H54 (cell line): ENCODE results near the gene ACKR3.

Experiments used
- DNase-seq: peaks from one replicate; pipeline ENCODE4 v3.0.0; 2011; ENCODE audit warnings: low spot score, mixed read lengths; ENCODE audit not compliant: insufficient read length
- FAIRE-seq: peaks from 3 replicates; lab custom pipeline; 2011; peaks lifted over from hg19 to GRCh38; lab: Jason Lieb, UNC
- POLR2A ChIP-seq: IDR thresholded peaks from 2 replicates; pipeline ENCODE4 v1.6.1; 2011; ENCODE audit warnings: low read depth, mild to moderate bottlenecking, low read length

The ACKR3 gene

GRCh38 chr2:236580746-236581355 lies 11.2 kb downstream of the ACKR3 start:
- TF ChIP-seq POLR2A = no peak
- DNase-seq (no peak), FAIRE-seq (no peak)

DNA sequence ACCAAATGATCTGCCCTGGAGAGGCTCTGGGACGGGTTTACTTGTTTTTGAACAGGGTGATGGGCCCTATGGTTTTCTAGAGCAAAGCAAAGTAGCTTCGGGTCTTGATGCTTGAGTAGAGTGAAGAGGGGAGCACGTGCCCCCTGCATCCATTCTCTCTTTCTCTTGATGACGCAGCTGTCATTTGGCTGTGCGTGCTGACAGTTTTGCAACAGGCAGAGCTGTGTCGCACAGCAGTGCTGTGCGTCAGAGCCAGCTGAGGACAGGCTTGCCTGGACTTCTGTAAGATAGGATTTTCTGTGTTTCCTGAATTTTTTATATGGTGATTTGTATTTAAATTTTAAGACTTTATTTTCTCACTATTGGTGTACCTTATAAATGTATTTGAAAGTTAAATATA lies 11.9 kb downstream of the ACKR3 start:
- DNase-seq (no peak), FAIRE-seq (no peak)
- no peak for TF ChIP-seq POLR2A

DNA sequence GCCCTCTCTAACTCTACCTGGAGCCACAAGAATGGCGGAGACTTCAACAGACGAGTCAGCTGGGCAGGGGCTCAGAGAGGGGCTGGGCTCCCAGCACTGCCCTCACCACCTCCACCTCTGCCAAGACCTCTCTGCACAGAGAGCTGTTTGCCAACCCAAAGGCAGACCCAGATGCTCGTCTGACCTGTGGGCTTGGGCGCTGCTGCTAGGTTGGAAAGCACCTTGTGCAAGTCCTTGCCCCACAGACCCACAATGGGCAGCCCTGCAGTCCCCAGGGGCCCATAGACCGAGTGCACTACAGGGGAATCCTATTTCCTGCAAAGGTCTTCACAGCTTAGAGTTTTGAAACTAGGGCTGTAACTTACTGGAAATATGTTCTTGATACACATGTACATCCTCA lies 13.3 kb downstream of the ACKR3 start:
- no peak for FAIRE-seq
- no peak for TF ChIP-seq POLR2A
- DNase-seq = no peak

GRCh38 chr2:236583621-236584203 lies 14.1 kb downstream of the ACKR3 start:
- FAIRE-seq (no peak), DNase-seq (no peak)
- TF ChIP-seq POLR2A = no peak

GRCh38 chr2:236584521-236585384 lies 15.1 kb downstream of the ACKR3 start:
- TF ChIP-seq POLR2A = no peak
- DNase-seq (no peak), FAIRE-seq (no peak)

- DNase-seq = no peak
These were observed 16.3 kb downstream of the ACKR3 start for GRCh38 chr2:236585966-236586365.

GRCh38 chr2:236587861-236588815 lies 18.5 kb downstream of the ACKR3 start:
- TF ChIP-seq POLR2A = no peak
- FAIRE-seq (no peak), DNase-seq (no peak)

More at GRCh38 chr2:236585966-236586365, 16.3 kb downstream of the ACKR3 start:
- no peak for FAIRE-seq
- no peak for TF ChIP-seq POLR2A

- DNase-seq = no peak
- no peak for TF ChIP-seq POLR2A
- no peak for FAIRE-seq
These were observed 19.4 kb downstream of the ACKR3 start for GRCh38 chr2:236588932-236589592.

GRCh38 chr2:236590846-236591245 lies 21.2 kb downstream of the ACKR3 start:
- no peak for TF ChIP-seq POLR2A
- DNase-seq = no peak
- FAIRE-seq = no peak

GRCh38 chr2:236592821-236593220 lies 23.2 kb downstream of the ACKR3 start:
- TF ChIP-seq POLR2A = no peak
- DNase-seq (no peak), FAIRE-seq (no peak)

- no peak for FAIRE-seq
- DNase-seq = no peak
- TF ChIP-seq POLR2A = no peak
These were observed 23.9 kb downstream of the ACKR3 start for GRCh38 chr2:236593531-236593930.

DNA sequence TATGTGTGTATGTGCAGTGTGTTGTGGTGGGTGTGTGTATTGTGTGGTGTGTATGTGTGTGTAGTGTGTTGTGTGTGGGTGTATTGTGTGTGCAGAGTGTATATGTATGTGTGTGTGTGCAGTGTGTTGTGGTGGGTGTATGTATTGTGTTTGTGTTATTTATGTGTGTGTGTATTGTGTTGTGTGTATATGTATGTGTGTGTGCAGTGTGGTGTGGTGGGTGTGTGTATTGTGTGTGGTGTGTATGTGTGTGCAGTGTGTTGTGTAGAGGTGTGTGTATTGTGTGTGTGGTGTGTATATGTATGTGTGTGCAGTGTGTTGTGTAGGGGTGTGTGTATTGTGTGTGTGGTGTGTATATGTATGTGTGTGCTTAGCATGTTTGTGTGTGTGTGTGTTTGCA lies 24.3 kb downstream of the ACKR3 start:
- FAIRE-seq (no peak), DNase-seq (no peak)
- TF ChIP-seq POLR2A = no peak

GRCh38 chr2:236597629-236598028 lies 28.0 kb downstream of the ACKR3 start:
- no peak for TF ChIP-seq POLR2A
- DNase-seq (no peak), FAIRE-seq (no peak)
